Brain microvascular endothelial cell (primary cell): ENCODE measurements around the gene USH1C.

Source experiments
- DNase-seq: peaks from one replicate; pipeline ENCODE4 v3.0.0-alpha.2; 2020
- H3K27ac ChIP-seq: fragments of 250-450 bp; sonication (Bioruptor Pico); 2 replicates; pipeline ENCODE4 v1.5.1; 2020; ENCODE audit warnings: mild to moderate bottlenecking, moderate library complexity
- H3K27me3 ChIP-seq: fragments of 250-450 bp; sonication (Bioruptor Pico); replicated peaks from 2 replicates; pipeline ENCODE4 v1.5.1; 2020; ENCODE audit warnings: mild to moderate bottlenecking
- H3K36me3 ChIP-seq: fragments of 250-450 bp; sonication (Bioruptor Pico); replicated peaks from 2 replicates; pipeline ENCODE4 v1.5.1; 2020; ENCODE audit warnings: mild to moderate bottlenecking
- H3K4me3 ChIP-seq: 2 replicates; pipeline ENCODE4 v1.5.1; 2011; ENCODE audit warnings: low read depth, mild to moderate bottlenecking, control low read depth, low read length, moderate library complexity
- in situ Hi-C: cut with HindIII; loops from 2 replicates; pipeline ENCODE4 v1.10.0; 2017; ENCODE audit warnings: low sequenced_read_pairs, low pct_ligation_motif_present
- TF ChIP-seq, protein P1 (sequence below): IDR thresholded peaks from 2 replicates; pipeline ENCODE4 v1.5.1; 2011; ENCODE audit warnings: low read depth, mild to moderate bottlenecking, moderate library complexity, low read length, control low read depth, inconsistent platforms; ENCODE audit errors: missing control alignments

USH1C gene

GRCh38 chr11:17544181-17544622, at the start of gene USH1C:
Gene USH1C (minus strand): TSS chr11:17544416. CDS start chr11:17544307, 109 bp downstream.
- Histone ChIP-seq H3K27ac (no peak within 1 kb of the TSS), H3K4me3 (no peak within 1 kb of the TSS), H3K27me3 (peaks cover 16% of the 10 kb centered on the region), H3K36me3 (no peaks in the 10 kb centered on the region)
- in situ Hi-C loops: no loop called here
- TF ChIP-seq, protein P1, sequence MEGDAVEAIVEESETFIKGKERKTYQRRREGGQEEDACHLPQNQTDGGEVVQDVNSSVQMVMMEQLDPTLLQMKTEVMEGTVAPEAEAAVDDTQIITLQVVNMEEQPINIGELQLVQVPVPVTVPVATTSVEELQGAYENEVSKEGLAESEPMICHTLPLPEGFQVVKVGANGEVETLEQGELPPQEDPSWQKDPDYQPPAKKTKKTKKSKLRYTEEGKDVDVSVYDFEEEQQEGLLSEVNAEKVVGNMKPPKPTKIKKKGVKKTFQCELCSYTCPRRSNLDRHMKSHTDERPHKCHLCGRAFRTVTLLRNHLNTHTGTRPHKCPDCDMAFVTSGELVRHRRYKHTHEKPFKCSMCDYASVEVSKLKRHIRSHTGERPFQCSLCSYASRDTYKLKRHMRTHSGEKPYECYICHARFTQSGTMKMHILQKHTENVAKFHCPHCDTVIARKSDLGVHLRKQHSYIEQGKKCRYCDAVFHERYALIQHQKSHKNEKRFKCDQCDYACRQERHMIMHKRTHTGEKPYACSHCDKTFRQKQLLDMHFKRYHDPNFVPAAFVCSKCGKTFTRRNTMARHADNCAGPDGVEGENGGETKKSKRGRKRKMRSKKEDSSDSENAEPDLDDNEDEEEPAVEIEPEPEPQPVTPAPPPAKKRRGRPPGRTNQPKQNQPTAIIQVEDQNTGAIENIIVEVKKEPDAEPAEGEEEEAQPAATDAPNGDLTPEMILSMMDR: no peak
- no peak for DNase-seq

GRCh38 chr11:17593466-17594245, 49.4 kb upstream of the USH1C start:
- Histone ChIP-seq H3K27ac (no peak overlapping the region), H3K36me3 (no peaks in the 10 kb centered on the region), H3K4me3 (no peak overlapping the region), H3K27me3 (no peaks in the 10 kb centered on the region)
- no peak for DNase-seq
- in situ Hi-C loops: no loop called here
- TF ChIP-seq, protein P1: no peak

DNA sequence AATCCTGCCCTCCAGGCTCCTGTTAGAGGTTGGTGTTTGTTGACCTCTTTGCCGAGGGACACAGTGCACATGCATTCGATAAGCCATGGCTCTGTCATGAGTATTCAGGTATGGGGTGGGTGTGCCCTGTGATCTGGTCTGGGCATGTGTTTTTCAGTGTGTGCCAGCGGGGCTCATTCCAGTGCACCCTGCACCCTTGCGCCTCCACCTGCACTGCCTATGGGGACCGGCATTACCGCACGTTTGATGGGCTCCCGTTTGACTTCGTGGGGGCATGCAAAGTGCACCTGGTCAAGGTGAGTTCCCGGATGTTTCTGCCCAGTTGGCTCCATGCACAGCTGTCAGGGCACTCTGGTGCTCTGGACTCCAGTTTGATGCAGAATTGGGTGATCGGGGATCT, 47.1 kb upstream of the USH1C start:
- in situ Hi-C loops: no loop called here
- no peak overlapping the region for H3K27ac ChIP-seq
- DNase-seq: no peak
- no peaks in the 10 kb centered on the region for H3K36me3 ChIP-seq
- no peak overlapping the region for H3K4me3 ChIP-seq
- TF ChIP-seq, protein P1: no peak
- H3K27me3 ChIP-seq: no peaks in the 10 kb centered on the region

DNA sequence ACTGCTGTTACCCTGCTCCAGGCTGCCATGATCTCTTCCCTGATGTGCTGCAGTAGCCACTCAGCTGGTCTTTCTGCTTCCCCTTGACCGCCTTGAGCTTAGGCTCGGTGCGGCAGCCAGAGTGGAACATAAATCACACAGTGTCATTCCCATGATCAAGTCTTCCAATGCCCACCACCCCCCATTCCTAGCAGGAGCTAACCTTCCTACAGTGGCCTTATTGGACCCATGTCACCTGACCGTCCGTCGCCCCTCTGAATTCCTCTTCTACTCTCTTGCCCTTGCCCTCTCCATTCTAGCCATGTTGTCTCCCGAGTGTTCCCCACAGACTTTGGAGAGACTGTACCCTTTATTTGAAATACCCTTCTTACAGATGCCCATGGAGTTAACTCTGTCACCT, 46.2 kb upstream of the USH1C start:
- Histone ChIP-seq H3K27ac (no peak overlapping the region), H3K36me3 (no peaks in the 10 kb centered on the region), H3K4me3 (no peak overlapping the region), H3K27me3 (no peaks in the 10 kb centered on the region)
- TF ChIP-seq, protein P1: no peak
- in situ Hi-C loops: no loop called here
- DNase-seq: no peak

DNA sequence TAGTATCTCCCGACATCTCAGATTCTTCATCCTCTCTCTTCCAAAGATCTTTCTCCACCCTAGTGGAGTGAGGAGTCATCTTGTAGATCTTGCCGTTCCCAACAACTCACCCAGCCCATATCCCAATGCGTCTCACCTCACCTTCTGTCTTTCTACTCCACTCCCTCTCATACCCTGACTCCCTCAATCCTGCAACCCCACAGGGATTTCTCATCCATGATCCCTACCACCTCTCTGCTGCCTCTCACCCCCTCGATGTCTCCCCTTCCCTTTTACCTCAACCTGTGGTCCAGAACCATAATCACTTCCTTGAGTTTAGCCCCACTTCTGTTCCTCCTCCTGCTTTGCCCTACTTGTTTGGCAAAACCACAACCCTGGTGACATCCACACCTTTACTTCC, 44.5 kb upstream of the USH1C start:
- TF ChIP-seq, protein P1: no peak
- no peak overlapping the region for H3K4me3 ChIP-seq
- no peaks in the 10 kb centered on the region for H3K27me3 ChIP-seq
- no peak for DNase-seq
- no peaks in the 10 kb centered on the region for H3K36me3 ChIP-seq
- no peak overlapping the region for H3K27ac ChIP-seq
- in situ Hi-C loops: no loop called here

- in situ Hi-C loops: no loop called here
- DNase-seq: no peak
- no peak overlapping the region for H3K4me3 ChIP-seq
Observed at GRCh38 chr11:17588166-17588565, 44.0 kb upstream of the USH1C start.

More at GRCh38 chr11:17588166-17588565, 44.0 kb upstream of the USH1C start:
- H3K36me3 ChIP-seq: no peaks in the 10 kb centered on the region
- TF ChIP-seq, protein P1: no peak
- H3K27ac ChIP-seq: no peak overlapping the region
- H3K27me3 ChIP-seq: no peaks in the 10 kb centered on the region
